ENCODE measurements around the gene MS4A10. TPM values are rescaled to one million over a fixed set of nuclear protein-coding genes. Genes with fewer than 3 reads are reported as not detected.
"Not testable (repeated sequence)": the region's sequence is repeated elsewhere in the genome, so short reads cannot be mapped to it uniquely, and the experiment has no call there.

Gene MS4A10
- total RNA-seq, result not detected

GRCh38 chr11:60785136-60785535, at the start of gene MS4A10:
MS4A10 (plus strand) TSS chr11:60785333; CDS start chr11:60790336, 5,003 bp downstream.
- Mint-ChIP-seq H3K9me3 (no peaks in the 10 kb centered on the region), H3K4me1 (ENCODE audit: low read depth) (no peaks in the 10 kb centered on the region)

GRCh38 chr11:60739114-60739513, 46.0 kb upstream of the MS4A10 start:
- Mint-ChIP-seq H3K27me3 (ENCODE audit: low read depth) (peaks cover 13% of the 10 kb centered on the region), H3K4me1 (ENCODE audit: low read depth) (no peaks in the 10 kb centered on the region), H3K36me3 (ENCODE audit: insufficient read depth) (no peaks in the 10 kb centered on the region), H3K4me3 (no peak overlapping the region), H3K9me3 (no peaks in the 10 kb centered on the region)
- DNase-seq, result no peak
- no peak for ATAC-seq

More at GRCh38 chr11:60785136-60785535, at the start of gene MS4A10:
- ATAC-seq, result no peak
- no peaks in the 10 kb centered on the region for H3K36me3 Mint-ChIP-seq (ENCODE audit: insufficient read depth)
- no peak for DNase-seq
- H3K27me3 Mint-ChIP-seq (ENCODE audit: low read depth), result no peaks in the 10 kb centered on the region
- H3K4me3 Mint-ChIP-seq, result no peak within 1 kb of the TSS

GRCh38 chr11:60740573-60740972, 44.6 kb upstream of the MS4A10 start:
- no peaks in the 10 kb centered on the region for H3K36me3 Mint-ChIP-seq (ENCODE audit: insufficient read depth)
- H3K4me1 Mint-ChIP-seq (ENCODE audit: low read depth), result no peaks in the 10 kb centered on the region
- no peak overlapping the region for H3K4me3 Mint-ChIP-seq
- ATAC-seq (no peak), DNase-seq (no peak)
- peaks cover 17% of the 10 kb centered on the region for H3K27me3 Mint-ChIP-seq (ENCODE audit: low read depth)
- H3K9me3 Mint-ChIP-seq, result no peaks in the 10 kb centered on the region

- ATAC-seq (no peak), DNase-seq (no peak)
- Mint-ChIP-seq H3K36me3 (ENCODE audit: insufficient read depth) (no peaks in the 10 kb centered on the region), H3K4me1 (ENCODE audit: low read depth) (no peaks in the 10 kb centered on the region), H3K27me3 (ENCODE audit: low read depth) (peaks cover 19% of the 10 kb centered on the region), H3K4me3 (no peak overlapping the region), H3K9me3 (no peaks in the 10 kb centered on the region)
These were observed 43.7 kb upstream of the MS4A10 start for GRCh38 chr11:60741421-60741820.

- no peaks in the 10 kb centered on the region for H3K4me1 Mint-ChIP-seq (ENCODE audit: low read depth)
- no peak overlapping the region for H3K4me3 Mint-ChIP-seq
- no peaks in the 10 kb centered on the region for H3K36me3 Mint-ChIP-seq (ENCODE audit: insufficient read depth)
- peaks cover 15% of the 10 kb centered on the region for H3K27me3 Mint-ChIP-seq (ENCODE audit: low read depth)
- ATAC-seq, result no peak
- no peak for DNase-seq
- no peaks in the 10 kb centered on the region for H3K9me3 Mint-ChIP-seq
These were observed 42.1 kb upstream of the MS4A10 start for GRCh38 chr11:60743058-60743457.

- DNase-seq (no peak), ATAC-seq (no peak)
- H3K4me3 Mint-ChIP-seq, result no peak overlapping the region
- H3K9me3 Mint-ChIP-seq, result no peaks in the 10 kb centered on the region
- H3K4me1 Mint-ChIP-seq (ENCODE audit: low read depth), result no peaks in the 10 kb centered on the region
- H3K27me3 Mint-ChIP-seq (ENCODE audit: low read depth), result peaks cover 10% of the 10 kb centered on the region
- H3K36me3 Mint-ChIP-seq (ENCODE audit: insufficient read depth), result no peaks in the 10 kb centered on the region
These were observed 41.0 kb upstream of the MS4A10 start for GRCh38 chr11:60744114-60744513.

GRCh38 chr11:60747359-60747873, 37.7 kb upstream of the MS4A10 start:
- Mint-ChIP-seq H3K4me1 (ENCODE audit: low read depth) (no peaks in the 10 kb centered on the region), H3K27me3 (ENCODE audit: low read depth) (peaks cover 27% of the 10 kb centered on the region), H3K36me3 (ENCODE audit: insufficient read depth) (no peaks in the 10 kb centered on the region), H3K9me3 (no peaks in the 10 kb centered on the region), H3K4me3 (no peak overlapping the region)
- no peak for ATAC-seq
- DNase-seq, result no peak

- H3K36me3 Mint-ChIP-seq (ENCODE audit: insufficient read depth), result no peaks in the 10 kb centered on the region
These were observed 36.9 kb upstream of the MS4A10 start for GRCh38 chr11:60748225-60748624.

GRCh38 chr11:60748821-60749220, 36.3 kb upstream of the MS4A10 start:
- no peak overlapping the region for H3K4me3 Mint-ChIP-seq
- H3K9me3 Mint-ChIP-seq, result no peaks in the 10 kb centered on the region
- peaks cover 39% of the 10 kb centered on the region for H3K27me3 Mint-ChIP-seq (ENCODE audit: low read depth)
- ATAC-seq (no peak), DNase-seq (no peak)
- no peaks in the 10 kb centered on the region for H3K4me1 Mint-ChIP-seq (ENCODE audit: low read depth)
- no peaks in the 10 kb centered on the region for H3K36me3 Mint-ChIP-seq (ENCODE audit: insufficient read depth)

More at GRCh38 chr11:60748225-60748624, 36.9 kb upstream of the MS4A10 start:
- H3K9me3 Mint-ChIP-seq, result no peaks in the 10 kb centered on the region
- no peak overlapping the region for H3K4me3 Mint-ChIP-seq
- DNase-seq (no peak), ATAC-seq (no peak)
- H3K4me1 Mint-ChIP-seq (ENCODE audit: low read depth), result no peaks in the 10 kb centered on the region
- H3K27me3 Mint-ChIP-seq (ENCODE audit: low read depth), result peaks cover 34% of the 10 kb centered on the region

- Mint-ChIP-seq H3K4me1 (ENCODE audit: low read depth) (no peaks in the 10 kb centered on the region), H3K9me3 (no peaks in the 10 kb centered on the region), H3K36me3 (ENCODE audit: insufficient read depth) (no peaks in the 10 kb centered on the region), H3K27me3 (ENCODE audit: low read depth) (peaks cover 33% of the 10 kb centered on the region), H3K4me3 (no peak overlapping the region)
- DNase-seq (no peak), ATAC-seq (no peak)
These were observed 34.2 kb upstream of the MS4A10 start for GRCh38 chr11:60750911-60751310.

GRCh38 chr11:60753309-60753708, 31.8 kb upstream of the MS4A10 start:
- H3K27me3 Mint-ChIP-seq (ENCODE audit: low read depth), result peaks cover 40% of the 10 kb centered on the region
- DNase-seq (no peak), ATAC-seq (no peak)
- no peaks in the 10 kb centered on the region for H3K36me3 Mint-ChIP-seq (ENCODE audit: insufficient read depth)
- H3K9me3 Mint-ChIP-seq, result no peaks in the 10 kb centered on the region
- no peaks in the 10 kb centered on the region for H3K4me1 Mint-ChIP-seq (ENCODE audit: low read depth)
- no peak overlapping the region for H3K4me3 Mint-ChIP-seq

- no peak overlapping the region for H3K4me3 Mint-ChIP-seq
- no peaks in the 10 kb centered on the region for H3K36me3 Mint-ChIP-seq (ENCODE audit: insufficient read depth)
- H3K4me1 Mint-ChIP-seq (ENCODE audit: low read depth), result no peaks in the 10 kb centered on the region
- ATAC-seq (no peak), DNase-seq (no peak)
- H3K27me3 Mint-ChIP-seq (ENCODE audit: low read depth), result peaks cover 49% of the 10 kb centered on the region
- no peaks in the 10 kb centered on the region for H3K9me3 Mint-ChIP-seq
These were observed 30.2 kb upstream of the MS4A10 start for GRCh38 chr11:60754887-60755286.

- no peaks in the 10 kb centered on the region for H3K9me3 Mint-ChIP-seq
- no peak for ATAC-seq
- DNase-seq, result no peak
- peaks cover 53% of the 10 kb centered on the region for H3K27me3 Mint-ChIP-seq (ENCODE audit: low read depth)
- no peaks in the 10 kb centered on the region for H3K36me3 Mint-ChIP-seq (ENCODE audit: insufficient read depth)
- H3K4me3 Mint-ChIP-seq, result no peak within 1 kb of the TSS
- no peaks in the 10 kb centered on the region for H3K4me1 Mint-ChIP-seq (ENCODE audit: low read depth)
These were observed 28.7 kb upstream of the MS4A10 start, which contains the start of gene MS4A15 for GRCh38 chr11:60756307-60757032. MS4A15 (plus strand) TSS chr11:60756867; CDS start chr11:60763734, 6,867 bp downstream.

GRCh38 chr11:60757231-60757800, 27.8 kb upstream of the MS4A10 start:
- H3K9me3 Mint-ChIP-seq, result no peaks in the 10 kb centered on the region
- H3K4me3 Mint-ChIP-seq, result no peak overlapping the region
- peaks cover 48% of the 10 kb centered on the region for H3K27me3 Mint-ChIP-seq (ENCODE audit: low read depth)
- H3K4me1 Mint-ChIP-seq (ENCODE audit: low read depth), result no peaks in the 10 kb centered on the region
- ATAC-seq (no peak), DNase-seq (no peak)
- no peaks in the 10 kb centered on the region for H3K36me3 Mint-ChIP-seq (ENCODE audit: insufficient read depth)

- ATAC-seq, DNase-seq, H3K9me3 Mint-ChIP-seq: not testable (repeated sequence)
These were observed 26.5 kb upstream of the MS4A10 start for GRCh38 chr11:60758671-60759070.

More at GRCh38 chr11:60758671-60759070, 26.5 kb upstream of the MS4A10 start:
- H3K36me3 Mint-ChIP-seq (ENCODE audit: insufficient read depth); H3K4me3 Mint-ChIP-seq; H3K4me1 Mint-ChIP-seq (ENCODE audit: low read depth): not testable (repeated sequence)
- H3K27me3 Mint-ChIP-seq (ENCODE audit: low read depth), result peaks cover 42% of the 10 kb centered on the region
